Cardiac muscle cell (in vitro differentiated cells and primary cell): ENCODE measurements around the gene ARHGEF25. TPM values are rescaled to one million over a fixed set of nuclear protein-coding genes. Genes with fewer than 3 reads are reported as not detected.

ENCODE experiments used
- DNase-seq, 2 donors: peaks; one replicate each; pipeline versions ENCODE4 v3.0.0 to v3.0.0-alpha.2; 2010 to 2017; ENCODE audit warnings: low read depth in 1 of 2, low spot score in 1 of 2
- H3K27ac ChIP-seq: fragments of 200-600 bp; sonication (generic); 2 replicates; pipeline ENCODE4 v1.5.1; 2016
- H3K27me3 ChIP-seq: fragments of 200-600 bp; sonication (generic); 2 replicates; pipeline ENCODE4 v1.6.0; 2016; ENCODE audit warnings: control low read depth
- H3K36me3 ChIP-seq: fragments of 200-600 bp; sonication (generic); 2 replicates; pipeline ENCODE4 v1.5.1; 2016; ENCODE audit warnings: control low read depth
- H3K4me1 ChIP-seq: fragments of 200-600 bp; sonication (generic); 2 replicates; pipeline ENCODE4 v1.8.1; 2017; ENCODE audit warnings: low read depth, mild to moderate bottlenecking, mixed run types
- H3K4me3 ChIP-seq: fragments of 200-600 bp; sonication (generic); 2 replicates; pipeline ENCODE4 v1.5.1; 2016; ENCODE audit warnings: mild to moderate bottlenecking
- H3K9me3 ChIP-seq: fragments of 200-600 bp; sonication (generic); 2 replicates; pipeline ENCODE4 v1.5.1; 2017; ENCODE audit warnings: low read depth, mild to moderate bottlenecking, control low read depth
- polyA plus RNA-seq: library from polyadenylated mRNA; unstranded; fragments of >200 nt; fragmentation: Nextera tagmentation; extraction: Ambion mirVana; gene quantifications from 2 replicates; pipeline ENCODE4 v1.2.1, GENCODE V29; 2016
- total RNA-seq: library from RNA; depleted of rRNA; stranded (reverse); fragments of >200 nt; gene quantifications from 2 replicates; pipeline ENCODE4 v1.2.3, GENCODE V29; 2016
- TF ChIP-seq, protein P1 (sequence below): IDR thresholded peaks from 2 replicates; pipeline ENCODE4 v1.5.1; 2012; ENCODE audit warnings: low read depth, mild to moderate bottlenecking, low read length

Gene ARHGEF25
- total and polyA plus RNA-seq, 2 experiments from 2014 or later, result 2.0 to 38.6 TPM

DNA sequence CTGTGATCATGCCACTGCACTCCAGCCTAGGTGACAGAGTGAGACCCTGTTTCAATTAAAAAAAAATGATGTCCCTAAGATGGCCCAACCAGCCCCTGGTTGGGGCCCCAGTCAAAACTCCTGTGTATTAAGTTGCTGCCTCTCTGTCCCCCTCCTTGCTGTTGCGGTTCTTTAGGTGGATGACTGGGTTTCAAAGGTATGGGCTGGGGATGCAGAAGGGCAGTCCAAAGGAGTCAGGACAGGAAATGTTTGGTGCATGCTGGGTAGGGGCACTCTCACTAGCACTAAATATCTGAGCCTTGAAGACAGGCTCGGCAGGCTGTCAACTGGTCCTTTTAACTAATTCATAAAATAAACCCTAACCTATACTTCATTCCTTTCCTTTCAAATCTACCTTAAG, 32.2 kb upstream of the ARHGEF25 start:
- DNase-seq, result no peak
- no peak overlapping the region for H3K4me3 ChIP-seq
- no peaks in the 10 kb centered on the region for H3K9me3 ChIP-seq
- no peaks in the 10 kb centered on the region for H3K27me3 ChIP-seq
- H3K36me3 ChIP-seq, result no peaks in the 10 kb centered on the region
- no peak overlapping the region for H3K27ac ChIP-seq
- TF ChIP-seq, protein P1, sequence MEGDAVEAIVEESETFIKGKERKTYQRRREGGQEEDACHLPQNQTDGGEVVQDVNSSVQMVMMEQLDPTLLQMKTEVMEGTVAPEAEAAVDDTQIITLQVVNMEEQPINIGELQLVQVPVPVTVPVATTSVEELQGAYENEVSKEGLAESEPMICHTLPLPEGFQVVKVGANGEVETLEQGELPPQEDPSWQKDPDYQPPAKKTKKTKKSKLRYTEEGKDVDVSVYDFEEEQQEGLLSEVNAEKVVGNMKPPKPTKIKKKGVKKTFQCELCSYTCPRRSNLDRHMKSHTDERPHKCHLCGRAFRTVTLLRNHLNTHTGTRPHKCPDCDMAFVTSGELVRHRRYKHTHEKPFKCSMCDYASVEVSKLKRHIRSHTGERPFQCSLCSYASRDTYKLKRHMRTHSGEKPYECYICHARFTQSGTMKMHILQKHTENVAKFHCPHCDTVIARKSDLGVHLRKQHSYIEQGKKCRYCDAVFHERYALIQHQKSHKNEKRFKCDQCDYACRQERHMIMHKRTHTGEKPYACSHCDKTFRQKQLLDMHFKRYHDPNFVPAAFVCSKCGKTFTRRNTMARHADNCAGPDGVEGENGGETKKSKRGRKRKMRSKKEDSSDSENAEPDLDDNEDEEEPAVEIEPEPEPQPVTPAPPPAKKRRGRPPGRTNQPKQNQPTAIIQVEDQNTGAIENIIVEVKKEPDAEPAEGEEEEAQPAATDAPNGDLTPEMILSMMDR, result no peak
- no peaks in the 10 kb centered on the region for H3K4me1 ChIP-seq

DNA sequence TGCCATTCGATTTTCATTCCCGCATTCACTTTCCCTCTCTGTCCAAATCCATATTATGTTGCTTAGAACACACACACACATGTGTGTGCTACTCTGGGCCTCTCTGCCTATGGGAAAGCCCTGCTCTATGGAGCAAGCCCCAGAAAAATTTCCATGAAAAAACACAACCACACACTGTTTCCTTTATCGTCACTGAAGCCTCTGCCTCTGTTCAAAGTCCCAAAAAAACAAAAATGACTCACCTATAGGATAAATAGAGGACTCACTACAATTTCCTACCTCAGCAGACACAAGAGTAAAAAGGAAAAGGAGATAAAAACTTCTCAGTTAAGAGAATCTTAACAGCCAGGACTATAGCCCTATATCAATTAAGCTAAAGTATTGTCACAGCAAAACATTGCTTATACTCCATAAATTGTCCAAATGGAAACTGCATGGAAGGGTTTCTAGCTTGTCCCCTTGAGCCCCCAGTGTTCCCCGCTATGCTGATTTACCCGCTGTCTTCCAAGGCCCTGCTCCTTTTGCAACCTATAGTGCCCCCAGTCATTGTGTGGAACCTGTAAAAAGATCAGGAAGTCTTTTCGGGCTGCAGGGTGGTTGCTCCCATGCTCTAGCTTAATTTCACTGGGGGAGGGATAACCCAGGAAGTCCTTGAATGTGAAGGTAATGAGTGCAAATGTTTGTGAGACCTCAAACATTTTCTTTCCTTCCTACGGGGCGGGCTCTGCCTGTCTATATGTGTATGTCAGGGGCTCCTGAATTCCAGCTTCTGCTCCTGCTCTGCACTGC, 31.4 kb upstream of the ARHGEF25 start:
- Histone ChIP-seq H3K4me3 (no peak overlapping the region), H3K9me3 (no peaks in the 10 kb centered on the region), H3K27me3 (peaks cover 8% of the 10 kb centered on the region), H3K27ac (no peak overlapping the region), H3K36me3 (no peaks in the 10 kb centered on the region), H3K4me1 (no peaks in the 10 kb centered on the region)
- TF ChIP-seq, protein P1, result no peak
- DNase-seq, result no peak

DNA sequence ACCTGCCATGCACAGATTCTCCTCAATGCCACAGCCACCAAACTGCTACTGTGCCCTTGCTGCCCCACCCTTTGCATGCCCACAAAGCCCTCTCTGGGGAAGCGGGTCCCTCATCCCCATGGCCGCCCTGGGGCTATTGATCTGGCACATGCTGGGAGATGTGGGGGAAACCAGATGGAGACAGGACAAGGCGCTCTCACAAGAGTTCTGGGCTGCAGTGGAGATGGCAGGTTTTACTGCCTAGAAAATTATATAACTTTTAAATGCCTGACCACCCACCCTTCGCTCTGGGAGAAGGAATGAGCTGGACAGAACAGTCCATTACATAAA, 30.8 kb upstream of the ARHGEF25 start:
- peaks cover 14% of the 10 kb centered on the region for H3K27me3 ChIP-seq
- H3K4me3 ChIP-seq, result no peak overlapping the region
- TF ChIP-seq, protein P1, result no peak
- H3K27ac ChIP-seq, result no peak overlapping the region
- H3K4me1 ChIP-seq, result no peaks in the 10 kb centered on the region
- no peaks in the 10 kb centered on the region for H3K9me3 ChIP-seq
- H3K36me3 ChIP-seq, result no peaks in the 10 kb centered on the region
- no peak for DNase-seq

DNA sequence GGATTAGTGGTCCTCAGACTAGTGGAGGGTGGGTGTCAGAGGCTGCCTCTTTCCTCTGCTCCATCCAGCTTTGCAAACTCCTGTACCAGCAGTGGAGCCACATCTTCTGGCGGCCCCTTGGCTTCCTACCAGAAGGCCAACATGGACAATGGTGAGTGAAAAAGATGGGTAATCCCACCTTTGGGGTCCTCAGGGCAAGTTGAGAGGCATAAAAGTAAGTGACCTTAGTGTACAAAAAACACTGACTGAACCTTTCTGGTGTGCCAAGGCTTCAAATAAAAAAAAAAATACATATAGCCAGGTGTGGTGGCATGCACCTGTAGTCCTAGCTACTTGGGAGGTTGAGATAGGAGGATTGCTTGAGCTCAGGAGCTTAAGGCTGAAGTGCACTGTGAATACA, 29.4 kb upstream of the ARHGEF25 start:
- H3K27me3 ChIP-seq, result peaks cover 27% of the 10 kb centered on the region
- TF ChIP-seq, protein P1, result no peak
- H3K4me3 ChIP-seq, result no peak overlapping the region
- DNase-seq, result no peak
- H3K36me3 ChIP-seq, result no peaks in the 10 kb centered on the region
- no peaks in the 10 kb centered on the region for H3K9me3 ChIP-seq
- H3K27ac ChIP-seq, result no peak overlapping the region
- H3K4me1 ChIP-seq, result no peaks in the 10 kb centered on the region

DNA sequence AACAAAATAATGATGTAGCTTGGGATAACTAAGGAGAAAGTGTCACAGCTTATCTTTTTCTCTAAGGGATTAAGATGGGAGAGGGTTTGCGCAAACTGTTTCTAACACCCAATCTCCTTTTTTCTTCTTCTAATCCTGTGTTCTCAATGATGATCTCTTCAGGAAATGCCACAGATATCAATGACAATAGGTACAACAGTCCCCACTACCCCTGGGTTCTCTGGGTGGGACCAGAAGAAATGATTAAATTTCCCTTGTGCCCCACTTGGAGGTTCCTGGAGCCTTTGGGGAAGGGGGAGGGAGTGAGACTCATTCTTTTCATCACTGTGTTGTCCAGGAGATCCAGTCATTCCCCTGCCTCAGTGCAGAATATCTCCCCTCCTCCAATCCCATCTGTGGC, 28.8 kb upstream of the ARHGEF25 start:
- no peak overlapping the region for H3K27ac ChIP-seq
- TF ChIP-seq, protein P1, result no peak
- no peaks in the 10 kb centered on the region for H3K36me3 ChIP-seq
- H3K9me3 ChIP-seq, result no peaks in the 10 kb centered on the region
- no peaks in the 10 kb centered on the region for H3K4me1 ChIP-seq
- H3K4me3 ChIP-seq, result no peak overlapping the region
- no peak for DNase-seq
- H3K27me3 ChIP-seq, result peaks cover 34% of the 10 kb centered on the region
